GM21447 (cell line): ENCODE results near the gene SRRD.
"Not testable (repeated sequence)": the region's sequence is repeated elsewhere in the genome, so short reads cannot be mapped to it uniquely, and the experiment has no call there.

Source experiments
- ATAC-seq: cut with Tn5 transposase; IDR thresholded peaks from one replicate; pipeline ENCODE4 v1.9.1; 2021; ENCODE audit not compliant: unreplicated experiment

The SRRD gene

GRCh38 chr22:26515931-26516330 is 32.3 kb downstream of the SRRD start:
- ATAC-seq = no peak

- no peak for ATAC-seq
These were observed 32.8 kb downstream of the SRRD start for GRCh38 chr22:26516503-26516902.

GRCh38 chr22:26517429-26517828 is 33.8 kb downstream of the SRRD start:
- no peak for ATAC-seq

DNA sequence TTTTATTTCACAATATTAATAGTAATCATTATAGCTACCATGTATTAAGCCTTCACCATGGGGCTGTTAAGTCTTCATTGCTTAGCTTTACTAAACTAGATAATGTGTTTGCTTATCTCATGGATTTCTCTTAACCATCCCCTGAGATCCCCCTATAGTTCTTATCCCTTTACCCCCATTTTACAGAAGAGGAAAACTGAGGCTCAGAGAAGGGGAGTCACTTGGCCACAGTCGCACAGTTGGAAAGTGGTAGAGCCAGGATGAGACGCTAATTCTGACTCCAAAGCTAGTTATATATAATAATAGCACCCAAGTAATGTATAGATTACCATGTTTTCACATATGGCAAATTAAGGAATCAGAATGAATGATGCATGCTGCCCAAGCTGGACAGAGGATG is 38.3 kb downstream of the SRRD start:
- no peak for ATAC-seq

DNA sequence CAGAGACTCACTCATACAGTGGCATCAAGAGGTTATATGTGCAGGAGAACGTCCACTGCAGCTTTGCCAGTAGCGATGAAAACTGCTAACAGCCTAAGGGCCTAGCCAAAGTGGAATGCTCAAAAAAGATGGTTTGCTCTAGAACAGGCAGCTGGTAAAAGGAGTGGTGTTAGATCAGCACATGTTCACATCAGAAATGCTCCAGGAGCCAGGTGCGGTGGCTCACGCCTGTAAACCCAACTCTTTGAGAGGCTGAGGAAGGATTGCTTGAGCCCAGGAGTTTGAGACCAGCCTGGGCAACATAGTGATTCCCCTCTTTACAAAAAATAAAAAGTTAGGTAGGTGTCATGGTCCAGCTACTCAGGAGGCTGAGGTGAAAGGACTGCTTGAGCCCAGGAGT is 38.9 kb downstream of the SRRD start:
- no peak for ATAC-seq

DNA sequence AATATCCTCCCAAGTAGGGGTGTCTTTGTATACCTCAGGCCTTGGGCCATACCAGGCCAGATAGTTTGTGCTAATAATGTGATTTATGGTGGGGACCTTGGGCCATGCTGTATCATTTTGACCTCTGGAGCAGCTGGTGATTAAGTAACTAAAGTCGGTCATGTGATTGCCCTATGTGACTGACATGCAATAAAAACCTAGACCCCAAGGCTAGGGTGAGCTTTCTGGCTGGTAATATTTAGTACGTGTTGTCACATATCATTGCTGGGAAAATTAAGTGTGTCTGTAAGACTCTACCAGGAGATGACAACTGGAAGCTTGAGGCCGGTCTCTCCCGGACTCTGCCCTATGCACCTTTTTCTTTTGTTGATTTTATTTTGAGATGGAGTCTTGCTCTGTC is 41.2 kb downstream of the SRRD start:
- ATAC-seq = no peak

GRCh38 chr22:26525946-26526564 is 42.4 kb downstream of the SRRD start:
- no peak for ATAC-seq

DNA sequence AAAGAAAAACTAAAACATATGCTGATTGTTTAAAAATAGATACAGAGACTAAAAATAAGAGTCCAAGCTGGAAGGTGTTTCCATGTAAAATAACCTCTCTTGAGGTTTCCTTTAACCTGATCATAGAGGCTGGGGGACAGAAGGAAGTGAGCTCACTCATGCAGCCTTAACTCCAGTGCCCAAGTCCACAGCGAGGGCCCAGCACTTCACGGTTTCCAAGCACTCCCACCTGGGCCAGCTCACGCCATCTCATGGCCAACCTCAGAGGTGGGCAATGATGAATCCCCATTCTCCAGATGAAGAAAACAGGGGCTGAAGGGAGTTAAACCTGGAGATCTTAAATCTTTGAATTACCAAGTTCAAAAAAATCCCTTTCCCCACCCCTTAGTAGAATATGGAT is 43.5 kb downstream of the SRRD start:
- no peak for ATAC-seq

GRCh38 chr22:26527574-26528465 is 44.1 kb downstream of the SRRD start:
- ATAC-seq = no peak

DNA sequence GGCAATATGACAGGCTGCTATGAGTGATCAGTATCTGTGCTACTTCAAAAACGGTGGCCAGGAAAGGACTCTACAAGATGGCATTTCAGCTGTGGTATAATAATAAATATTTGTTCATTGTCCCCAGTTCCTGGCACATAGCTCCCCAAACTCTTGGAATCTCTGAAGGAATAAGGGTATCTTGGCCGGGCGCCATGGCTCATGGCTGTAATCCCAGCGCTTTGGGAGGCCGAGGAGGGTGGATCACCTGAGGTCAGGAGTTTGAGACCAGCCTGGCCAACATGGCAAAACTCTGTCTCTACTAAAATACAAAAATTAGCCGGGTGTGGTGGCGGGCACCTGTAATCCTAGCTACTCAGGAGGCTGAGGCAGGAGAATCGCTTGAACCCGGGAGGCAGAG is 44.8 kb downstream of the SRRD start:
- ATAC-seq = not testable (repeated sequence)

GRCh38 chr22:26529345-26529744 is 45.7 kb downstream of the SRRD start:
- ATAC-seq = no peak

GRCh38 chr22:26534171-26534855 is 50.6 kb downstream of the SRRD start:
- ATAC-seq = no peak

DNA sequence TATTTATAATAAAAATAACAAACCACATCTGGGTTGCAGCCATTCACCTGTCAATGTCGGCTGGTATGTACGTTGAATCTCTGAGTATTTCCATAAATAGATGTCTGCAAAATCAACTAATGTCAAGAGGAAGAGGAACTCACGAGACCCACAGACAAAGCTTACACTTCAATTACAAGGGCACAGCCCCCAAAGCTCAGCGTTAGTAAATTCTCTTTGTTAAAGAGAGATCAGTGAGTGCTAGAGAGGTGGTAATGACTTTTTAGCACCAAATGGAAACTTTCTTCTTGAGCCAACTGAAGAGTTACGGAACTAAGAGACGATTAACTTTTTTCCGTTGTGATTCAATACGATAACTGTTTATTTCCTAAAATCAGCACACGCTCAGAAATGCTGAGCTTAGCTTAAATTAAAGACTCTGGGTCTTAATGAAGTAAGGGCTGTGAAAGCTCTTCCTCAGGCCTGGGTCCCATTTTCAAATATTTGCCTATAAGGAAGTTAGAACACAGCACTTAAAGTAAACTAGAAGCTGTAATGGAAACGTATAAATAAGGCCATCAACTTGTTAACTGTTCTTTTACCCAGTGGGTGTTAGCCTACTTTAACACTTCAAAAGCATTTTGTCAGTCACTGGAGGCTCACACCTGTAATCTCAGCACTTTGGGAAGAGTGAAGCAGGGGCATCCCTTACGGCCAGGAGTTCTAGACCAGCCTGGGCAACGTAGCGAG is 51.4 kb downstream of the SRRD start:
- no peak for ATAC-seq

DNA sequence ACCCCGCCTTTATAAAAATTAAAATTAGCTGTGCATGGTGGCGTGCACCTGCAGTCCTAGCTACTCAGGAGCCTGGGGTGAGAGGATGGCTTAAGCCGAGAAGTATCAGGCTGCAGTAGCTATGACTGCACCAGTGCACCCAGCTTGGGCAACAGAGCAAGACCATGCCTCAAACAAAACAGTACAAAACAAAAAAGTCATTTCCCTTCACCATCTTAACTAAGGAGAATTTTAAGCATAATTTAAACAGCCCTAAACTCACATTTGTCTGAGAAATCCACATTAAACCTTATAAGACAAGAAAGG is 51.9 kb downstream of the SRRD start:
- no peak for ATAC-seq

GRCh38 chr22:26536056-26536761 is 52.5 kb downstream of the SRRD start:
- ATAC-seq = no peak

- ATAC-seq = no peak
These were observed 53.1 kb downstream of the SRRD start for GRCh38 chr22:26536762-26537134.

DNA sequence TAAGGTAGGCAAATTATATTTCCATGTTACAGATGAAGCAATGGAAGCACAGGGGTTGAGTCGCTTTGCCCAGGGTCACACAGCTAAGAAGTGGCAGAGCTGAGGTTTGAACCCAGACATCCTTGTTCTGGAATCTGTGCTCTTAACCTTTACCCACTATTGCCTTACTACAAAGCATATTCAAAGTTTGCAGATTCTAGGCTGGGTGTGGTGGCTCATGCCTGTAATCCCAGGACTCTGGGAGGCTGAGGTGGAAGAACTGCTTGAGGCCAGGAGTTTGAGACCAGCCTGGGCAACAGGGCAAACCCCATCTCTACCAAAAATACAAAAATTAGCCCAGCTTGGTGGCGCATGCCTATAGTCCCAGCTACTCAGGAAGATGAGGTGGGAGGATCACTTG is 56.4 kb downstream of the SRRD start:
- no peak for ATAC-seq

- no peak for ATAC-seq
These were observed 57.6 kb downstream of the SRRD start for GRCh38 chr22:26541167-26541819.

DNA sequence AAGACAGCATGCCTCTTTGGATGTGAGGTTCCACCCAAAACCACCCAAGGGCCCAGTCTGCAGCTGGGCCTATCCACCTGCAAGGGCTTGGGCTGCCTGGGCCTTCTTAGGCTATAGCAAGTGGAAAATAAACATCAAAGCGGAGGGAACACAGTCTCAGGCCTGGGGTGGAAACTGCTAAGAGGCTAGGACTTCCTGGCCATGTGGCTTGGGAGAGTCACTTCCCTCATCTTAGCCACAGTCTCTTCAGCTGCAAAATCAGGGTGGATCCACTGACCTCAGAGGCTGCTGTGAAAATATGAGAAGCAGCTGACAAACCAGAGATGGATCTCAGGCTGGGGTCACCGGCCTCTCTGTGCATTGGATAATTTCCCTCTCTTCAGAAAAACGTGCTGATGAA is 59.2 kb downstream of the SRRD start:
- ATAC-seq = no peak
